ENCODE data around the gene GTPBP2.

- TF ChIP-seq SRF (IDR thresholded peaks at IDR 0.05; ENCODE audit: low read depth, low read length) (no peak), POLR2A (IDR thresholded peaks at IDR 0.05; ENCODE audit: control extremely low read depth in 1 of 2, low read depth in 2 of 2, low read length in 2 of 2) (no peak)
Measured at GRCh38 chr6:43613721-43614395, 15.2 kb downstream of the GTPBP2 start.
